NCI-H2081 treated with DMSO at 0.1 percent for 48 hours (cell line): ENCODE data around the gene LYPD5.

Experiments
- DNase-seq: peaks from one replicate; lab custom pipeline; 2025; lab: John Stamatoyannopoulos, UW

The LYPD5 gene

DNA sequence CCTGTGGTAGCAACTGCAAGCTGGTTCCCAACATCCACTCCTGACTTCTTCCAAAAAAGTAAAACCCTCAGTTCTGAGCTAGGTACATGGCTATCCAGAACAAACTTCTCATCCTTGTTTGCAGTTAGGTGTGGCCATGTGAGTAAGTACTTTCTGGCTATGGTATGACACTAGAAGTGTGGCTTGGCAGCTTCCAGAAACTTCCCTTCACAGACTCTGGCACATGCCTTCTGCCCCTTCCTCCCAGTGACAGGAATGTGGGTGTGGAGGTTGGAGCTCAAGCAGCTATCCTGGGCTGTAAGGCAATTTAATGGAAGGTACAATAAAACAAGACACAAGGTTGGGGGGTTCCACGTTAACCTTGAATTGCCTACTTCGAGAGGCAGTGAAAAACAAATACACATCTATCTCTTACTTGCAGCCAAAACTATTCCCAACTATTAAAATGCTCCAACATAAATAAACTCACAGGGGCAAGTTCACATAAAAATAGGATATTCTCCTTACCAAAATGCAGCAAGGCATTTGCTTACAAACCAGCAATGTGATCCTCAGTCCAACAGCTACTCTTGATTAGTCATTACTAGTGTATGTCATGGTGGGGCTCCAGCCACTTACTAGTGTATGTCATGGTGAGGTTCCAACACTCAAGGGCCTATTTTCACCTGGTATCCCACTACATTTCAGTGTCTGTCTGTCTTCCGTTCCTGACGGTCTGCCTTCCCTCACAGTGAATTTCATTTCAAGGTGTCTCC, 50.6 kb downstream of the LYPD5 start:
- DNase-seq, result no peak

DNA sequence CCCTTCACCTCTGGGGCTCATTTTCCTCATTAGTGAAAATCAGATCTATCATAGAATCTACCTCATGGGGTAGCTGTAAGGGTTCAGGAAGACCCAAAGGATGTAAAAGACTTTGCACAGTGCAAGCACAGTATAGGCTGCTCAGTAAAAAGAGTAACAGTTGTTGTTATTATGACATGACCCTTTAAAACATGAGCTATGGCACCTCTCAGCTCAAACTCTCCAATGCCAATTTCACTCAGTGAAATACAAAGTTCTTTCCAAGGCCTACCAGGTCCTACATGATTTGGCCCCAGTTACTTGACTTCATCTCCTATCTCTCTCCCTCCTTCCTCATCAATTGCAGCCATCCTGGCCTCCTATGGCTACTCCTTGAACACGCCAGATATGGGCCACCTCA, 52.3 kb downstream of the LYPD5 start:
- DNase-seq, result no peak

GRCh38 chr19:43749152-43749551, 53.1 kb downstream of the LYPD5 start:
- no peak for DNase-seq

DNA sequence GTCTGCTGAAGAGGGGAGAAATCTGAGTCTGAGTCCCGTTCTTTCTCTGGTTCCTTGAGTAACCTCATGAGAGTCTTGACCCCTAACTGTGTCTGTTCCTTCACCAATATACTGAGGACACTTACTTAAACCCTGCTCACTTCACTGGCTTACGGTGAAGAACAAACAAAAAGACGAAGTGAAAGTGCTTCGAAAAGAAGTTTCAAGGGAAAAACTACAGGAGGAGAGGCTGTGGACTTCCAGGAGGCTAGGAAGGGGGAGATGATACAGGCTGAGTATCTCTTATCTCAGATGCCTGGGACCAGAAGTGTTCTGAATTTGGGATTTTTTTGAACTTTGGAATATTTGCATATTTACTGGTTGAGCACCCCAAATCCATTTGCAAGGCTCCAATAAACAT, 53.6 kb downstream of the LYPD5 start:
- no peak for DNase-seq

- no peak for DNase-seq
Observed at GRCh38 chr19:43748205-43748594, 54.0 kb downstream of the LYPD5 start.

DNA sequence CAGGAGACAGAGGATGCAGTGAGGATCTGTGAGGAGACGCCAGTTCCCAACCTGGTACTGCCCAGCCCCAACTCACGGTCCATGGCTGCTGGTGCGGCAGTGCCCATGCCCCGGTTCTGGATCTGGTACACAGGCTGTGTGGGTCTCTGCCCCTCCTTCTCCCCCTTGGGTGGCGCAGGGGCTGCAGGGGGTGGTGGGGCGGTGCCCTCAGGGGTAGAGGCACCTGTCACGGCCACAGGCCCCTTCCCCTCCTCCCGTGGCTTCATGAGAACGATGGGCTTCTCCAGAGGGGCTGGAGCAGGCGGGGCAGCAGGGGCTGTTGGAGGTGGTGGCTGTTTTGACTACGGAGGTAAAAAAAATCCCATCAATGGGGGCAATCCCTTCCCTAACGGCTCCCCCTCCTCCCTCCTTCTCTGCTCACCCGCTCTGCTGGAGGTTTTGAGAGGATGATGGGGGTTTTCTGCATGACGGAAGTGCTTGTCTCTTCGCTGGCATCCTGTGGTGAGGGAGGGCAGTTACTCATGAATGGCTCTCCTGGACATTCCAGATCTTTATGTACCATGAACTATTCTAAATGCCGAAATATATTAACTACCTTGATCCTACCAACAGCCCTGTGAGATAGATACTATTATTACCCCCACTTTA, 54.6 kb downstream of the LYPD5 start:
- no peak for DNase-seq
